Eye (tissue), 1 donor: ENCODE results near the gene BMPR1A.
"Not testable (repeated sequence)": the region's sequence is repeated elsewhere in the genome, so short reads cannot be mapped to it uniquely, and the experiment has no call there.

Experiments
- DNase-seq: peaks from one replicate; pipeline ENCODE4 v3.0.0-alpha.2; 2015

BMPR1A gene

GRCh38 chr10:86971232-86971991 is 215.0 kb downstream of the BMPR1A start:
- peak; percentile 90 for DNase-seq

- DNase-seq: no peak
Measured at GRCh38 chr10:86972613-86973380, 216.4 kb downstream of the BMPR1A start.

GRCh38 chr10:86974484-86974883 is 218.1 kb downstream of the BMPR1A start:
- DNase-seq: no peak

GRCh38 chr10:86976362-86977056 is 220.1 kb downstream of the BMPR1A start:
- DNase-seq: no peak

GRCh38 chr10:86978457-86978856 is 222.0 kb downstream of the BMPR1A start:
- not testable (repeated sequence) for DNase-seq

GRCh38 chr10:86979296-86979818 is 222.9 kb downstream of the BMPR1A start:
- DNase-seq: no peak

GRCh38 chr10:86979977-86980448 is 223.6 kb downstream of the BMPR1A start:
- no peak for DNase-seq

- not testable (repeated sequence) for DNase-seq
Measured at GRCh38 chr10:86981020-86981419, 224.6 kb downstream of the BMPR1A start.

- DNase-seq: no peak
Measured at GRCh38 chr10:86981716-86982115, 225.3 kb downstream of the BMPR1A start.
